Bronchial epithelial cell (primary cell): ENCODE data around the gene SRPK2. TPM values are rescaled to one million over a fixed set of nuclear protein-coding genes. Genes with fewer than 3 reads are reported as not detected.

Source experiments
- DNase-seq: peaks from one replicate; pipeline ENCODE4 v3.0.0-alpha.2; 2010; ENCODE audit warnings: low read depth
- FAIRE-seq: peaks from 2 replicates; lab custom pipeline; 2011; peaks lifted over from hg19 to GRCh38; lab: Jason Lieb, UNC
- H3K27me3 ChIP-seq: 2 replicates; pipeline ENCODE4 v1.5.1; 2011; ENCODE audit warnings: low read length; ENCODE audit not compliant: control insufficient read depth, insufficient read depth
- H3K36me3 ChIP-seq: 2 replicates; pipeline ENCODE4 v1.5.1; 2011; ENCODE audit warnings: low read length; ENCODE audit not compliant: control insufficient read depth, insufficient read depth
- H3K4me3 ChIP-seq: 2 replicates; pipeline ENCODE4 v1.5.1; 2011; ENCODE audit warnings: mild to moderate bottlenecking, low read depth, low read length, control low read depth
- CTCF ChIP-seq: IDR thresholded peaks from 2 replicates; pipeline ENCODE4 v1.5.1; 2011; ENCODE audit warnings: mild to moderate bottlenecking, moderate library complexity, low read length, control low read depth, inconsistent platforms; ENCODE audit not compliant: insufficient read depth, severe bottlenecking
- total RNA-seq: library from RNA; depleted of rRNA; stranded (reverse); fragments of >200 nt; gene quantifications from 2 replicates; pipeline ENCODE4 v1.2.1, GENCODE V29; 2014

The SRPK2 gene
- total RNA-seq, 1 donor from 2014 or later, result 43.4 TPM

- TF ChIP-seq CTCF, result no peak
- no peaks in the 10 kb centered on the region for H3K27me3 ChIP-seq
- FAIRE-seq, result no peak
- H3K36me3 ChIP-seq, result peaks cover 9% of the 10 kb centered on the region
- H3K4me3 ChIP-seq, result no peak overlapping the region
- DNase-seq, result peak; percentile 11
Observed at GRCh38 chr7:105156731-105157130, 232.0 kb downstream of the SRPK2 start.

- Histone ChIP-seq H3K27me3 (no peaks in the 10 kb centered on the region), H3K36me3 (peaks cover 4% of the 10 kb centered on the region), H3K4me3 (no peak overlapping the region)
- no peak for TF ChIP-seq CTCF
- no peak for DNase-seq
- FAIRE-seq, result no peak
Observed at GRCh38 chr7:105154084-105154483, 234.6 kb downstream of the SRPK2 start.

- no peak for FAIRE-seq
Observed at GRCh38 chr7:105153531-105153930, 235.2 kb downstream of the SRPK2 start.

DNA sequence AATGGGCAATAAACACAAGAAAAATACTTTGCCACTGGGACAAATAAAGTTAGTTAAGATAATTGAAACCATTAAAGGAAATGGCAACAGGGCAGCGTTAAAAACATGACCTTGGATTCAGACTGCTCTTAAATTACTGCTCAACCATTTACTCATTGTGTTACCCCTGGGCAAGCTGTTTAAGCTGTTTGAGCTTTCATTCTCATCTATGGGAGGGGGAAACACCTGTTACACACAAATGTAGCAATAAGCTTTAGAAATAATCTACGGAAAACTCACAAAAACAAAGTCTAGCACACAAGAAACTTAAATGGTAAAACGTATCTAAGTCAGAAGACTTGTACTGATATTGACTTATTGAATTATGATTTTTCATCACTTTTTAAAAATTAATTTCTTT, 237.6 kb downstream of the SRPK2 start:
- H3K36me3 ChIP-seq, result peaks cover 6% of the 10 kb centered on the region
- no peak for FAIRE-seq
- TF ChIP-seq CTCF, result no peak
- no peak for DNase-seq
- H3K27me3 ChIP-seq, result no peaks in the 10 kb centered on the region
- H3K4me3 ChIP-seq, result no peak overlapping the region

More at GRCh38 chr7:105153531-105153930, 235.2 kb downstream of the SRPK2 start:
- peaks cover 4% of the 10 kb centered on the region for H3K36me3 ChIP-seq
- H3K27me3 ChIP-seq, result no peaks in the 10 kb centered on the region
- no peak for TF ChIP-seq CTCF
- no peak for DNase-seq
- no peak overlapping the region for H3K4me3 ChIP-seq

DNA sequence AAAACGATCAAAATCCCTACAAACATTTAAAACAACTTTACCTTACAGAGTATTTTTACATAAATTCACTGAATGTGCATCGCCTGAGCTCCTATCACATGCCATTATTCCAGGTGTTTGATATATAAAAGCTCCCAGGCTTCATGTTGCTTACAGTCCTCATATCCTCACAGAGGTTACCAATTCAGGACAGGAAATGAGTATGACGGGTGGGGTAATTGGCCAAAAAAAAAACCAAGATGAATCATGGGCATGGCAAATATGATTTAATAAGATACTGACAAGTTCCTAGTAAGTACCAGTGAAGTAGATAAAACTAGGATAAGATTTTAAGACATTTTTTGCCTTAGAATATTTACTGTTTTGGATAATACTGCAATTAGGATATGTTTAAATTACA, 238.9 kb downstream of the SRPK2 start:
- H3K36me3 ChIP-seq, result peaks cover 4% of the 10 kb centered on the region
- no peak for FAIRE-seq
- no peaks in the 10 kb centered on the region for H3K27me3 ChIP-seq
- no peak for TF ChIP-seq CTCF
- no peak overlapping the region for H3K4me3 ChIP-seq
- DNase-seq, result peak; percentile 91

- FAIRE-seq, result no peak
- H3K36me3 ChIP-seq, result peaks cover 6% of the 10 kb centered on the region
- peak; percentile 38 for TF ChIP-seq CTCF
- no peak overlapping the region for H3K4me3 ChIP-seq
- DNase-seq, result peak; percentile 17
- no peaks in the 10 kb centered on the region for H3K27me3 ChIP-seq
Observed at GRCh38 chr7:105141068-105141467, 247.7 kb downstream of the SRPK2 start.
